Upper lobe of left lung (tissue), 6 donors: ENCODE results near the gene FBXO8. TPM values are rescaled to one million over a fixed set of nuclear protein-coding genes. Genes with fewer than 3 reads are reported as not detected.
"Not testable (repeated sequence)": the region's sequence is repeated elsewhere in the genome, so short reads cannot be mapped to it uniquely, and the experiment has no call there.

Experiments used
- ATAC-seq, 2 donors: fragments of 200-7000 bp; cut with Tn5 transposase; one replicate each; pipeline ENCODE4 v1.9.1; 2022; ENCODE audit warnings: mild to moderate bottlenecking in 2 of 2, moderate library complexity in 2 of 2; ENCODE audit not compliant: low FRiP score in 2 of 2
- DNase-seq, 2 donors: peaks; one replicate each; pipeline ENCODE4 v3.0.0-alpha.2; 2019 to 2020
- H3K27ac ChIP-seq, 4 donors: fragments of 200-600 bp; sonication (generic); one replicate each; pipeline ENCODE4 v1.5.1; 2016 to 2019
- H3K27me3 ChIP-seq, 4 donors: fragments of 200-600 bp; sonication (generic); one replicate each; pipeline ENCODE4 v1.5.1; 2017 to 2019
- H3K36me3 ChIP-seq, 4 donors: fragments of 200-600 bp; sonication (generic); one replicate each; pipeline ENCODE4 v1.5.1; 2016 to 2019
- H3K4me1 ChIP-seq, 4 donors: fragments of 200-600 bp; sonication (generic); one replicate each; pipeline ENCODE4 v1.5.1; 2018 to 2019
- H3K4me3 ChIP-seq, 4 donors: fragments of 200-600 bp; sonication (generic); one replicate each; pipeline ENCODE4 v1.5.1; 2017 to 2019; ENCODE audit warnings: mild to moderate bottlenecking in 2 of 4, moderate library complexity in 1 of 4
- H3K9me3 ChIP-seq, 4 donors: fragments of 200-600 bp; sonication (generic); one replicate each; pipeline ENCODE4 v1.5.1; 2018 to 2019
- CTCF ChIP-seq, 6 experiments: fragments of 450-650 bp in 4 of 6; fragments of 200-600 bp in 2 of 6; sonication (generic) in 2 of 6; IDR thresholded peaks; one replicate each; pipeline ENCODE4 v1.5.1; 2016 to 2019; ENCODE audit warnings: antibody characterized with exemption in 6 of 6
- EP300 ChIP-seq, 4 donors: sonication (generic); formaldehyde crosslinking; IDR thresholded peaks; one replicate each; pipeline ENCODE4 v1.5.1; 2017; ENCODE audit warnings: antibody characterized with exemption in 4 of 4, control low read depth in 2 of 4
- POLR2A ChIP-seq, 4 donors: fragments of 450-650 bp; IDR thresholded peaks; one replicate each; pipeline ENCODE4 v1.5.1; 2016 to 2017; ENCODE audit warnings: antibody characterized with exemption in 4 of 4, mild to moderate bottlenecking in 2 of 4
- POLR2AphosphoS5 ChIP-seq, 2 donors: sonication (generic); formaldehyde crosslinking; IDR thresholded peaks; one replicate each; pipeline ENCODE4 v1.5.1; 2017; ENCODE audit warnings: antibody characterized with exemption in 2 of 2
- WGBS, 2 donors: methylation state at CpG; one replicate each; pipeline ENCODE4 v1.1.5; 2017 to 2018; 5-methylcytosine and 5-hydroxymethylcytosine counted together
- total RNA-seq, 6 donors: library from RNA; depleted of rRNA in 4 of 6; stranded (reverse); fragments of >200 nt in 4 of 6; gene quantifications; one replicate each; pipeline versions ENCODE4 v1.1.0 to v1.2.1, GENCODE V29; 2016 to 2021
- donor health status: DM: no; HTN: no; CAD: no; lungs with moderate emphysema.
- donor health status: DM: no; HTN: yes; CAD: no; lungs with severe emphysema.

FBXO8 gene
- total RNA-seq, 6 donors from 2014 or later = 13.5 to 48.9 (median 26.1) TPM

GRCh38 chr4:174305961-174306360 is 22.5 kb upstream of the FBXO8 start:
- ATAC-seq (no peak), DNase-seq (no peak)
- no peak overlapping the region for H3K4me3 ChIP-seq
- no peak overlapping the region for H3K27ac ChIP-seq
- no peaks in the 10 kb centered on the region for H3K4me1 ChIP-seq
- no peaks in the 10 kb centered on the region for H3K9me3 ChIP-seq
- 99% methylated on average over 3 of the region's 3 CpGs for WGBS, 2 donors
- H3K36me3 ChIP-seq = peaks cover 0 to 71% (median 18%) of the 10 kb centered on the region in 4 donors
- no peaks in the 10 kb centered on the region for H3K27me3 ChIP-seq
- TF ChIP-seq POLR2A (IDR thresholded peaks at IDR 0.05) = no peak
- TF ChIP-seq EP300 (IDR thresholded peaks at IDR 0.05) = no peak

GRCh38 chr4:174304664-174305063 is 21.2 kb upstream of the FBXO8 start:
- H3K27me3 ChIP-seq = no peaks in the 10 kb centered on the region
- H3K36me3 ChIP-seq = peaks cover 3 to 72% (median 18%) of the 10 kb centered on the region in 4 donors
- no peak for TF ChIP-seq POLR2A (IDR thresholded peaks at IDR 0.05)
- no peak for TF ChIP-seq CTCF (IDR thresholded peaks at IDR 0.05)
- TF ChIP-seq EP300 (IDR thresholded peaks at IDR 0.05) = no peak
- no peak for TF ChIP-seq POLR2AphosphoS5 (IDR thresholded peaks at IDR 0.05)
- DNase-seq (no peak), ATAC-seq (no peak)
- no peak overlapping the region for H3K4me3 ChIP-seq
- no peaks in the 10 kb centered on the region for H3K4me1 ChIP-seq
- no peaks in the 10 kb centered on the region for H3K9me3 ChIP-seq
- H3K27ac ChIP-seq = no peak overlapping the region
- 90% methylated on average over 1 of the region's 1 CpG for WGBS, 2 donors

DNA sequence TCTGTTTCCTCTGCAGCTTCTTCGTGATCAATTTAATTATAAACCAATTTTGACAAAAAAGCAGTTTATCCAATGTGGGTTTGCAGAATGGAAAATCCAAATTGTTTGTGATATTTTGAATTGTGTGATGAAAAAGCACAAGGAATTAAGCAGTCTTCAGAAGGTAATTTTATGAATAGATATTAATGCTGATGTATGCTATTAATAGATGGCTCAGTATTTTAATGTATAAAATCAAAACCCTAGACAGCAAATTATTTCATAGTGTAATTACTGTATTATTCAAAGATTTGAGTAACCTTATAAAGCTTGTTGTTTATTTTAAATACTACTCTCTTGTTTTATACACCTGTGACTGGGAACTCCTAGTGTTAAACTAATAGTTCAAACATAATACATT is 20.2 kb upstream of the FBXO8 start:
- H3K4me3 ChIP-seq = no peak overlapping the region
- no peaks in the 10 kb centered on the region for H3K27me3 ChIP-seq
- H3K4me1 ChIP-seq = no peaks in the 10 kb centered on the region
- DNase-seq (no peak), ATAC-seq (no peak)
- no peaks in the 10 kb centered on the region for H3K9me3 ChIP-seq
- TF ChIP-seq CTCF (IDR thresholded peaks at IDR 0.05) (no peak), POLR2A (IDR thresholded peaks at IDR 0.05) (no peak), POLR2AphosphoS5 (IDR thresholded peaks at IDR 0.05) (no peak), EP300 (IDR thresholded peaks at IDR 0.05) (no peak)
- H3K27ac ChIP-seq = no peak overlapping the region
- WGBS, 2 donors = 94 to 100% methylated on average over 1 of the region's 1 CpG
- H3K36me3 ChIP-seq = peaks cover 5 to 66% (median 18%) of the 10 kb centered on the region in 4 donors

DNA sequence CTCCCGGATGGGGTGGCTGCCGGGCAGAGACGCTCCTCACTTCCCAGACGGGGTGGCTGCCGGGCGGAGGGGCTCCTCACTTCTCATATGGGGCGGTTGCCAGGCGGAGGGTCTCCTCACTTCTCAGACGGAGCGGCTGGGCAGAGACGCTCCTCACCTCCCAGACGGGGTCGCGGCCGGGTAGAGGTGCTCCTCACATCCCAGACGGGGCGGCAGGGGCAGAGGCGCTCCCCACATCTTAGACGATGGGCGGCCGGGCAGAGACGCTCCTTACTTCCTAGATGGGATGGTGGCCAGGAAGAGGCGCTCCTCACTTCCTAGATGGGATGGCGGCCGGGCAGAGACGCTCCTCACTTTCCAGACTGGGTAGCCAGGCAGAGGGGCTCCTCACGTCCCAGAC is 11.7 kb upstream of the FBXO8 start:
- ATAC-seq, H3K4me3 ChIP-seq, H3K27ac ChIP-seq, H3K27me3 ChIP-seq, H3K4me1 ChIP-seq, H3K36me3 ChIP-seq: not testable (repeated sequence)
- WGBS, 2 donors = 100% methylated on average over 6 of the region's 27 CpGs; no CpG with 5 or more reads in 1 of the 2 donors
- DNase-seq = peak in 1 of 2 donors; percentile 54
- H3K9me3 ChIP-seq = peaks cover 0 to 16% (median 3%) of the 10 kb centered on the region in 4 donors

GRCh38 chr4:174294641-174295040 is 11.2 kb upstream of the FBXO8 start:
- H3K36me3 ChIP-seq, ATAC-seq, H3K27me3 ChIP-seq, H3K4me1 ChIP-seq, H3K4me3 ChIP-seq, H3K27ac ChIP-seq: not testable (repeated sequence)
- 100% methylated on average over 2 of the region's 30 CpGs; no CpG with 5 or more reads in 1 of the 2 donors for WGBS, 2 donors
- peaks cover 0 to 16% (median 3%) of the 10 kb centered on the region in 4 donors for H3K9me3 ChIP-seq
- DNase-seq = peak in 1 of 2 donors; percentile 44

DNA sequence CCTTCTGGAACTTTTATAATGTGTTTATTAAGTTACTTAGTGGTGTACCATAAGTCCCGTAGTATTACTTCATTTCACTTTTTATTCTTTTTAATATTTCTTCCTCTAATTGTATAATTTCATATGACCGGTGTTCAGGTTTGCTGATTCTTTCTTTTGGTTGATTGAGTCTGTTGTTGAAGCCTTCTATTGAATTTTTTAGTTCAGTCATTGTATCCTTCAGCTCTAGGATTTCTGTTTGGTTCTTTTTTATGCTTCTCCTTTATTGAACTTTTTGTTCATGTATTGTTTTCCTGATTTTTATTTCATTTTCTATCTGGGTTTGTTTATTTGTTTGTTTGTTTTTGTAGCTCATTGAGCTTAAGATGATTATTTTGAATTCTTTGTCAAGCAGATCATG is 9.0 kb upstream of the FBXO8 start:
- Histone ChIP-seq H3K27ac (no peak overlapping the region), H3K9me3 (peaks cover 0 to 16% (median 3%) of the 10 kb centered on the region in 4 donors), H3K4me1 (no peaks in the 10 kb centered on the region), H3K4me3 (no peak overlapping the region), H3K27me3 (no peaks in the 10 kb centered on the region), H3K36me3 (no peaks in the 10 kb centered on the region)
- no peak for ATAC-seq
- WGBS, 2 donors = 97 to 100% methylated on average over 2 of the region's 2 CpGs
- TF ChIP-seq CTCF (IDR thresholded peaks at IDR 0.05) (no peak), POLR2A (IDR thresholded peaks at IDR 0.05) (no peak), EP300 (IDR thresholded peaks at IDR 0.05) (no peak), POLR2AphosphoS5 (IDR thresholded peaks at IDR 0.05) (no peak)
- DNase-seq = no peak
